ENCODE data around the gene DZIP1. TPM values are rescaled to one million over a fixed set of nuclear protein-coding genes. Genes with fewer than 3 reads are reported as not detected.

DZIP1 gene
- total RNA-seq, 4 donors from 2014 or later = 2.5 to 61.9 (median 5.2) TPM

DNA sequence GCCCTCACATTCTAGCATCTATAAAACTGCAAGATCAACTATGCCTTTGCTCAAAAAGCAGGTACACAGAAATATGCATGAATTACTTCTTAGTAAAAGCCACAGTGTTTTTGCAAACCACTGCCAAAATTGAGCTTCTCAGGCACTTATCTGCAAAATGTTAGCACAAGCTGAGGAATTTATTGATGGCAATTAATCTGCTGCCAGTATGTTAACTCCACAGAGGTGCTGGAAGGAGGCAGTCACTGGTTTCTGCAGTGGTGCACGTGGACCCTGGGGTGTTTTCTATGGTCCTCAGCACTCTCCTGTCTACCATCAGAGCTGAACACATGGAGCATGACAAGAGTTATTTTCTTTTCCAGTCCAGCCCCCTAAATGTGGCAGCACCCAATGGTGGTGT, 47.8 kb downstream of the DZIP1 start:
- Histone ChIP-seq H3K27ac (no peak overlapping the region), H3K4me1 (no peaks in the 10 kb centered on the region), H3K4me3 (no peak overlapping the region), H3K36me3 (no peaks in the 10 kb centered on the region), H3K9me3 (no peaks in the 10 kb centered on the region), H3K27me3 (no peaks in the 10 kb centered on the region)
- no peak for DNase-seq
- TF ChIP-seq POLR2A (IDR thresholded peaks at IDR 0.05) = no peak
- TF ChIP-seq, protein P1, sequence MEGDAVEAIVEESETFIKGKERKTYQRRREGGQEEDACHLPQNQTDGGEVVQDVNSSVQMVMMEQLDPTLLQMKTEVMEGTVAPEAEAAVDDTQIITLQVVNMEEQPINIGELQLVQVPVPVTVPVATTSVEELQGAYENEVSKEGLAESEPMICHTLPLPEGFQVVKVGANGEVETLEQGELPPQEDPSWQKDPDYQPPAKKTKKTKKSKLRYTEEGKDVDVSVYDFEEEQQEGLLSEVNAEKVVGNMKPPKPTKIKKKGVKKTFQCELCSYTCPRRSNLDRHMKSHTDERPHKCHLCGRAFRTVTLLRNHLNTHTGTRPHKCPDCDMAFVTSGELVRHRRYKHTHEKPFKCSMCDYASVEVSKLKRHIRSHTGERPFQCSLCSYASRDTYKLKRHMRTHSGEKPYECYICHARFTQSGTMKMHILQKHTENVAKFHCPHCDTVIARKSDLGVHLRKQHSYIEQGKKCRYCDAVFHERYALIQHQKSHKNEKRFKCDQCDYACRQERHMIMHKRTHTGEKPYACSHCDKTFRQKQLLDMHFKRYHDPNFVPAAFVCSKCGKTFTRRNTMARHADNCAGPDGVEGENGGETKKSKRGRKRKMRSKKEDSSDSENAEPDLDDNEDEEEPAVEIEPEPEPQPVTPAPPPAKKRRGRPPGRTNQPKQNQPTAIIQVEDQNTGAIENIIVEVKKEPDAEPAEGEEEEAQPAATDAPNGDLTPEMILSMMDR (IDR thresholded peaks at IDR 0.05) = no peak

DNA sequence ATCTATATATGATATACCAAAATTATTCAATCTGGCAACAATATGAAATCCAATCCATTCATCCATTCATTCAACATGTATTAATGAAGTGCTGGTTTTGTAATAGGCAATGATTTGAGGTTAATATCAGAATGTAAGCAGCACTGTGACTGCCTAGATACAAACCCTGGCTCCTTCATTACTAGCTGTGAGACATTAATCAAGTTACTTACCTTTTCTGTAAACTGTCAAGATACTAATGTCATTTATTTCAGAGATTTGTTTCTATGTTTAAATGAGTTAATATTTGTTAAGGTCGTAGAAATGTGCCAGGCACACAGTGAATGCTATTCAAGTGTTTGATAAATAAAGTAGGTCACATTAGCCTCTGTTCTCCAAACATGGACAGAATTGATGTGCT, 51.0 kb downstream of the DZIP1 start:
- Histone ChIP-seq H3K4me1 (no peaks in the 10 kb centered on the region), H3K27me3 (no peaks in the 10 kb centered on the region), H3K4me3 (no peak overlapping the region), H3K27ac (no peak overlapping the region), H3K9me3 (no peaks in the 10 kb centered on the region), H3K36me3 (no peaks in the 10 kb centered on the region)
- no peak for DNase-seq
- no peak for TF ChIP-seq POLR2A (IDR thresholded peaks at IDR 0.05)
- TF ChIP-seq, protein P1 (IDR thresholded peaks at IDR 0.05) = no peak

GRCh38 chr13:95588721-95589120, 55.8 kb downstream of the DZIP1 start:
- H3K4me3 ChIP-seq = no peak overlapping the region
- no peak for DNase-seq
- H3K9me3 ChIP-seq = no peaks in the 10 kb centered on the region
- no peaks in the 10 kb centered on the region for H3K36me3 ChIP-seq
- H3K4me1 ChIP-seq = no peaks in the 10 kb centered on the region
- H3K27ac ChIP-seq = no peak overlapping the region
- no peaks in the 10 kb centered on the region for H3K27me3 ChIP-seq
- no peak for TF ChIP-seq POLR2A (IDR thresholded peaks at IDR 0.05)
- TF ChIP-seq, protein P1 (IDR thresholded peaks at IDR 0.05) = no peak

GRCh38 chr13:95588134-95588533, 56.4 kb downstream of the DZIP1 start:
- no peaks in the 10 kb centered on the region for H3K9me3 ChIP-seq
- no peak overlapping the region for H3K4me3 ChIP-seq
- TF ChIP-seq POLR2A (IDR thresholded peaks at IDR 0.05) = no peak
- TF ChIP-seq, protein P1 (IDR thresholded peaks at IDR 0.05) = no peak
- no peaks in the 10 kb centered on the region for H3K4me1 ChIP-seq
- H3K36me3 ChIP-seq = no peaks in the 10 kb centered on the region
- H3K27me3 ChIP-seq = no peaks in the 10 kb centered on the region
- H3K27ac ChIP-seq = no peak overlapping the region
- DNase-seq = no peak

DNA sequence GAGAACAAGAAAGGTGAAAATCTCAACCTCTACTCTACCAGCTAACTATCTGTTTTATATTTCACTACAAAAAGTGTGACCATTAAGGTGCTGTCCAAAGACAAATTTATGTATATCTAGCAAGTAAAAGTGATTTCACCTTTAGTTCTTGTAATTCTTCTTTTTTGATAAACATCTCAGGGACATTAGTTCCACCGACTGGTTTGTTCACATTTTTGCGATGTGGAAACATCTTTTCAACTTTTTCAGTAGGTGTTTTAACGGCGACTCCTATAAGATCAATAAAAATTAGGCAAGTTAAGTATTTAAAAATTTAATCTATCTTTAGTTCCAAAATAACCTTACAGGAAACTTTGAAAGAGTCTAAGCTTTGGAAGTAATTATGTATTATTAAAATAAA, 58.6 kb downstream of the DZIP1 start:
- TF ChIP-seq, protein P1 (IDR thresholded peaks at IDR 0.05) = no peak
- TF ChIP-seq POLR2A (IDR thresholded peaks at IDR 0.05) = no peak
- Histone ChIP-seq H3K27ac (no peak overlapping the region), H3K4me3 (no peak overlapping the region), H3K36me3 (no peaks in the 10 kb centered on the region), H3K27me3 (no peaks in the 10 kb centered on the region), H3K4me1 (no peaks in the 10 kb centered on the region), H3K9me3 (no peaks in the 10 kb centered on the region)
- DNase-seq = no peak

DNA sequence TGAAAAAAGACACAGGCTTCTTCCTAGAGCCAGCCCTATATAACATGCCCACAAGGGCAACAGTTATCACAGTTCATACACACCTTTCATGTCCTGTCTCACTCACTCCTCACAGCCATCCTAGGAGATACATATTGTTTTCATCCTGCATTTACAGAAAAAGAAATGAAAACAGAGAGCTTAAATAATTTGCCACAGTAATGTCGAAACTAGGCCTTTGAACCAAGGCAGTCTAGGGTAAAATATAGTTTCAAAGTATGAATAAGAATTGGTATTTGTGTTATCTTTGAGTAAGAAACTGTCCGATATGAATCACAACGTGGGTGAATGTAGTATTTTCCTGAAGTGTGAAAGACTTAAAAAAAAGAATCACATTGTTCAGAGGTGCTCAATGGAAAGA, 65.2 kb downstream of the DZIP1 start:
- no peak for DNase-seq
- Histone ChIP-seq H3K4me1 (no peaks in the 10 kb centered on the region), H3K36me3 (no peaks in the 10 kb centered on the region), H3K27me3 (no peaks in the 10 kb centered on the region), H3K9me3 (no peaks in the 10 kb centered on the region), H3K4me3 (no peak overlapping the region), H3K27ac (no peak overlapping the region)
- TF ChIP-seq, protein P1 (IDR thresholded peaks at IDR 0.05) = no peak
- TF ChIP-seq POLR2A (IDR thresholded peaks at IDR 0.05) = no peak
